IMR-90 (cell line): ENCODE measurements around the gene FAF1. TPM values are rescaled to one million over a fixed set of nuclear protein-coding genes. Genes with fewer than 3 reads are reported as not detected.

ENCODE experiments used
- ATAC-seq: fragments of 200-7000 bp; cut with Tn5 transposase; 2 replicates; pipeline ENCODE4 v1.9.1; 2020; ENCODE audit warnings: low read depth, mild to moderate bottlenecking, moderate library complexity
- BruUV-seq: library from RNA; stranded (reverse); fragments of 400-500 nt; replicated peaks from 2 replicates; lab custom pipeline; 2021; lab: Mats Ljungman, UMichigan
- CTCF ChIA-PET: fragments of 300-600 bp; formaldehyde crosslinking; extraction: SDS; loops from one replicate; lab custom pipeline; 2021; ENCODE audit warnings: antibody characterized with exemption; lab: Yijun Ruan, JAX
- POLR2A ChIA-PET: fragments of 300-600 bp; sonication (Branson Sonifier 250); formaldehyde crosslinking; loops from one replicate; lab custom pipeline; 2022; ENCODE audit warnings: antibody characterized with exemption; ENCODE audit not compliant: unreplicated experiment; lab: Charles Lee
- DNase-seq: peaks from one replicate; pipeline ENCODE4 v3.0.0; 2013
- H2AFZ ChIP-seq: replicated peaks from 2 replicates; pipeline ENCODE3; 2013; ENCODE audit warnings: low read length, mild to moderate bottlenecking; ENCODE audit not compliant: poor library complexity
- H2AK5ac ChIP-seq: 2 replicates; pipeline ENCODE4 v1.6.1; 2013; ENCODE audit warnings: low read depth, low read length, inconsistent platforms
- H2AK9ac ChIP-seq: replicated peaks from 2 replicates; pipeline ENCODE3; 2013; ENCODE audit warnings: mild to moderate bottlenecking, low read depth, low read length, moderate library complexity; ENCODE audit not compliant: poor library complexity
- H2BK120ac ChIP-seq: 2 replicates; pipeline ENCODE4 v1.6.1; 2013; ENCODE audit warnings: low read depth, low read length, inconsistent platforms
- H2BK15ac ChIP-seq: 3 replicates; pipeline ENCODE4 v1.6.1; 2013; ENCODE audit warnings: low read depth, low read length, inconsistent platforms
- H2BK20ac ChIP-seq: 2 replicates; pipeline ENCODE4 v1.6.1; 2013; ENCODE audit warnings: low read depth, mild to moderate bottlenecking, inconsistent platforms, low read length, moderate library complexity
- H2BK5ac ChIP-seq: 2 replicates; pipeline ENCODE4 v1.6.1; 2013; ENCODE audit warnings: mild to moderate bottlenecking, low read depth, low read length, inconsistent platforms; ENCODE audit not compliant: poor library complexity, severe bottlenecking
- H3K14ac ChIP-seq: replicated peaks from 2 replicates; pipeline ENCODE4 v1.6.1; 2013; ENCODE audit warnings: low read depth, low read length, inconsistent platforms
- H3K18ac ChIP-seq: 2 replicates; pipeline ENCODE4 v1.6.1; 2013; ENCODE audit warnings: low read depth, low read length, control low read depth
- H3K23ac ChIP-seq: 2 replicates; pipeline ENCODE4 v1.6.1; 2013; ENCODE audit warnings: low read depth, low read length, inconsistent platforms
- H3K27ac ChIP-seq: 2 replicates; pipeline ENCODE4 v1.5.1; 2013; ENCODE audit warnings: mild to moderate bottlenecking, control low read depth, low read length; ENCODE audit not compliant: insufficient read depth
- H3K27me3 ChIP-seq: 2 replicates; pipeline ENCODE4 v1.6.1; 2013; ENCODE audit warnings: low read length; ENCODE audit not compliant: control insufficient read depth, insufficient read depth
- H3K36me3 ChIP-seq: 2 replicates; pipeline ENCODE4 v1.6.1; 2013; ENCODE audit warnings: low read length, mixed read lengths; ENCODE audit not compliant: control insufficient read depth, insufficient read depth
- H3K4ac ChIP-seq: 2 replicates; pipeline ENCODE4 v1.6.1; 2013; ENCODE audit warnings: low read depth, low read length, inconsistent platforms
- H3K4me1 ChIP-seq: 2 replicates; pipeline ENCODE4 v1.6.1; 2013; ENCODE audit warnings: low read length, mixed read lengths; ENCODE audit not compliant: control insufficient read depth, insufficient read depth
- H3K4me2 ChIP-seq: 2 replicates; pipeline ENCODE4 v1.6.1; 2013; ENCODE audit warnings: low read depth, mild to moderate bottlenecking, control low read depth, low read length, moderate library complexity
- H3K4me3 ChIP-seq: 2 replicates; pipeline ENCODE4 v1.5.1; 2013; ENCODE audit warnings: low read depth, mild to moderate bottlenecking, control low read depth, low read length, moderate library complexity; ENCODE audit not compliant: insufficient read depth
- H3K56ac ChIP-seq: 2 replicates; pipeline ENCODE4 v1.6.1; 2013; ENCODE audit warnings: low read length, inconsistent platforms; ENCODE audit not compliant: insufficient read depth; ENCODE audit errors: extremely low read depth
- H3K79me1 ChIP-seq, 2 experiments: 2 replicates each; pipeline ENCODE4 v1.6.1; 2013; ENCODE audit warnings: low read length in 2 of 2, inconsistent platforms in 1 of 2, low read depth in 1 of 2
- H3K9ac ChIP-seq: 2 replicates; pipeline ENCODE4 v1.6.1; 2013; ENCODE audit warnings: low read depth, low read length, control low read depth
- H3K9me1 ChIP-seq: 2 replicates; pipeline ENCODE4 v1.6.1; 2013; ENCODE audit warnings: low read length, inconsistent platforms; ENCODE audit not compliant: insufficient read depth
- H3K9me3 ChIP-seq: 2 replicates; pipeline ENCODE4 v1.6.1; 2013; ENCODE audit warnings: low read length; ENCODE audit not compliant: control insufficient read depth, insufficient read depth
- H4K20me1 ChIP-seq: 2 replicates; pipeline ENCODE4 v1.6.1; 2013; ENCODE audit warnings: low read length, inconsistent platforms; ENCODE audit not compliant: insufficient read depth
- H4K5ac ChIP-seq: 2 replicates; pipeline ENCODE4 v1.6.1; 2013; ENCODE audit warnings: mild to moderate bottlenecking, low read depth, low read length, control low read depth
- H4K8ac ChIP-seq, 2 experiments: 2 replicates each; pipeline ENCODE4 v1.6.1; 2013; ENCODE audit warnings: low read depth in 2 of 2, low read length in 2 of 2, control low read depth in 1 of 2, inconsistent platforms in 1 of 2
- H4K91ac ChIP-seq: 2 replicates; pipeline ENCODE4 v1.6.1; 2013; ENCODE audit warnings: low read depth, low read length, inconsistent platforms; ENCODE audit not compliant: insufficient read depth
- BHLHE40 ChIP-seq: fragments of 150-350 bp; IDR thresholded peaks from 2 replicates; pipeline ENCODE4 v1.6.1; 2016; ENCODE audit warnings: mild to moderate bottlenecking, low read depth, low read length
- CEBPB ChIP-seq: IDR thresholded peaks from 2 replicates; pipeline ENCODE4 v1.6.1; 2012; ENCODE audit warnings: low read depth, low read length, improper control_type of control experiment
- CHD1 ChIP-seq: IDR thresholded peaks from 2 replicates; pipeline ENCODE4 v1.6.1; 2012; ENCODE audit warnings: low read depth, low read length, improper control_type of control experiment
- CTCF ChIP-seq: conservative IDR thresholded peaks from 2 replicates; pipeline ENCODE4 v1.5.1; 2012; ENCODE audit warnings: mild to moderate bottlenecking, low read depth, low read length, improper control_type of control experiment
- FOS ChIP-seq: fragments of 150-350 bp; IDR thresholded peaks from 2 replicates; pipeline ENCODE4 v1.6.1; 2016; ENCODE audit warnings: low read depth, low read length
- MAFK ChIP-seq: IDR thresholded peaks from 2 replicates; pipeline ENCODE4 v1.6.1; 2012; ENCODE audit warnings: low read depth, low read length, improper control_type of control experiment
- MAZ ChIP-seq: IDR thresholded peaks from 2 replicates; pipeline ENCODE4 v1.6.1; 2012; ENCODE audit warnings: low read depth, mild to moderate bottlenecking, low read length, improper control_type of control experiment, moderate library complexity, borderline replicate concordance
- MXI1 ChIP-seq: IDR thresholded peaks from 2 replicates; pipeline ENCODE4 v1.6.1; 2012; ENCODE audit warnings: low read depth, mild to moderate bottlenecking, low read length, moderate library complexity, borderline replicate concordance
- NFE2L2 ChIP-seq: fragments of 150-350 bp; IDR thresholded peaks from 2 replicates; pipeline ENCODE4 v1.6.1; 2016; ENCODE audit warnings: low read depth, mild to moderate bottlenecking, low read length
- POLR2A ChIP-seq: IDR thresholded peaks from 2 replicates; pipeline ENCODE4 v1.6.1; 2012; ENCODE audit warnings: mild to moderate bottlenecking, low read depth, low read length
- RCOR1 ChIP-seq: IDR thresholded peaks from 2 replicates; pipeline ENCODE4 v1.6.1; 2012; ENCODE audit warnings: mild to moderate bottlenecking, low read length, improper control_type of control experiment; ENCODE audit not compliant: insufficient replicate concordance
- RFX5 ChIP-seq: IDR thresholded peaks from 2 replicates; pipeline ENCODE4 v1.8.0; 2012; ENCODE audit warnings: low read depth, mild to moderate bottlenecking, low read length, moderate library complexity
- SMC3 ChIP-seq: fragments of 150-350 bp; IDR thresholded peaks from 2 replicates; pipeline ENCODE4 v1.6.1; 2016; ENCODE audit warnings: low read depth, mild to moderate bottlenecking, antibody characterized with exemption, low read length, moderate library complexity
- WGBS, 2 experiments: methylation state at CpG; one replicate each; pipeline versions ENCODE4 v1.1.5 to v1.1.7; 2013; ENCODE audit warnings: missing lambda C conversion rate in 2 of 2; ENCODE audit not compliant: insufficient read length in 1 of 2; ENCODE audit errors: extremely low coverage in 2 of 2; 5-methylcytosine and 5-hydroxymethylcytosine counted together
- dilution Hi-C: fragments of 300-500 bp; cut with HindIII; formaldehyde crosslinking; loops from one replicate; pipeline ENCODE4 v1.14.3; 2018; ENCODE audit warnings: low sequenced_read_pairs; ENCODE audit not compliant: unreplicated experiment
- in situ Hi-C: fragments of 300-500 bp; cut with MboI; formaldehyde crosslinking; loops from 3 replicates; pipeline ENCODE4 v1.14.3; 2019; ENCODE audit warnings: low sequenced_read_pairs, inconsistent platforms, mixed read lengths
- intact Hi-C: fragments of 100-400 bp; cut with micrococcal nuclease; formaldehyde crosslinking; loops from 2 replicates; pipeline ENCODE4 v1.10.0; 2022
- polyA plus RNA-seq, 3 experiments: library from polyadenylated mRNA; depleted of rRNA; stranded (reverse); fragments of >200 nt; gene quantifications; 2 replicates each; pipeline ENCODE4 v1.2.3, GENCODE V29; 2012; ENCODE audit warnings: low replicate concordance in 1 of 3
- total RNA-seq: library from RNA; depleted of rRNA; stranded (reverse); fragments of >200 nt; gene quantifications from 2 replicates; pipeline ENCODE4 v1.2.3, GENCODE V29; 2012
- TF ChIP-seq, protein P1 (sequence below): fragments of 150-350 bp; IDR thresholded peaks from 2 replicates; pipeline ENCODE4 v1.6.1; 2016; ENCODE audit warnings: low read depth, mild to moderate bottlenecking, low read length, moderate library complexity, borderline replicate concordance
- TF ChIP-seq, protein P2 (sequence below): fragments of 150-350 bp; IDR thresholded peaks from 2 replicates; pipeline ENCODE4 v1.6.1; 2017; ENCODE audit warnings: mild to moderate bottlenecking, antibody characterized with exemption, low read length, low read depth

FAF1 gene
- total and polyA plus RNA-seq, 2 of the 4 experiments (the other 2 are of a cell fraction), result 18.8 to 72.9 TPM

DNA sequence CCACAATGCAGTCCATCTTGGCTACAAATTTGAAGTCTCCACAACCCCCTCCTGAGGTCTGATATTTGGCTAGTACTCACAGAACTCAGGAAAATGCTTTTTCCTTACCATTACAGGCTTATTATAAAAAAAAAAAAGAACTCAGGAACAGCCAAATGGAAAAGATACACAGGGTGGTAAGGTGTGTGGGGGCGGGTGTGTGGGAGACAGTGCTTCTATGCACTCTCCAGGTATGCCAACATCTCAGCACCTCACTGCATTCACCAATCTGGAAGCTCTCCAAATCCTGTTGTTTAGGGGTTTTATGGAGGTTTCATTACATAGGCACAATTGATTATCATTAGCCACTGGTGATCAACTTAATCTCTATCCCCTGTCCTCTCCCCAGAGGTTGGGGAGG lies 126.9 kb downstream of the FAF1 start:
- no peak for ATAC-seq
- Histone ChIP-seq H3K9me1 (peaks cover 2% of the 10 kb centered on the region; the same call in 1 of the 2 replicates), H3K27ac (no peak overlapping the region), H2BK5ac (no peak overlapping the region), H3K4me3 (no peak overlapping the region), H4K20me1 (no peaks in the 10 kb centered on the region), H3K56ac (no peak overlapping the region), H3K4me2 (no peak overlapping the region), H2BK15ac (no peak overlapping the region), H4K5ac (no peak overlapping the region), H3K23ac (no peak overlapping the region), H4K91ac (no peak overlapping the region), H2BK120ac (no peak overlapping the region), H2AK9ac (no peak overlapping the region), H2BK20ac (no peak overlapping the region), H3K36me3 (no peaks in the 10 kb centered on the region), H3K18ac (no peak overlapping the region), H2AK5ac (no peak overlapping the region), H3K4me1 (no peaks in the 10 kb centered on the region), H4K8ac (no peak overlapping the region), H2AFZ (no peak overlapping the region), H3K9me3 (no peaks in the 10 kb centered on the region), H3K79me1 (peaks cover 14% of the 10 kb centered on the region in 2 experiments), H3K9ac (no peak overlapping the region), H3K14ac (no peak overlapping the region), H3K27me3 (no peaks in the 10 kb centered on the region), H3K4ac (no peak overlapping the region)
- dilution Hi-C loops, result no loop called here
- intact Hi-C loops, result no loop called here
- no CpG with 5 or more reads among the region's 1 CpG for WGBS, 2 experiments
- in situ Hi-C loops, result no loop called here
- no peak for DNase-seq
- ChIA-PET POLR2A (no interaction called here), CTCF (interaction anchor here (0.6 kb wide), 1 partner anchor 13 kb away, joined by 3 read pairs; no protein-coding TSS in a partner anchor)
- BruUV-seq, result no TSS peak
- no peak for TF ChIP-seq SMC3
- no peak for TF ChIP-seq BHLHE40
- TF ChIP-seq NFE2L2, result no peak
- TF ChIP-seq, protein P1, sequence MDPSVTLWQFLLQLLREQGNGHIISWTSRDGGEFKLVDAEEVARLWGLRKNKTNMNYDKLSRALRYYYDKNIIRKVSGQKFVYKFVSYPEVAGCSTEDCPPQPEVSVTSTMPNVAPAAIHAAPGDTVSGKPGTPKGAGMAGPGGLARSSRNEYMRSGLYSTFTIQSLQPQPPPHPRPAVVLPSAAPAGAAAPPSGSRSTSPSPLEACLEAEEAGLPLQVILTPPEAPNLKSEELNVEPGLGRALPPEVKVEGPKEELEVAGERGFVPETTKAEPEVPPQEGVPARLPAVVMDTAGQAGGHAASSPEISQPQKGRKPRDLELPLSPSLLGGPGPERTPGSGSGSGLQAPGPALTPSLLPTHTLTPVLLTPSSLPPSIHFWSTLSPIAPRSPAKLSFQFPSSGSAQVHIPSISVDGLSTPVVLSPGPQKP, result no peak
- TF ChIP-seq POLR2A, result no peak
- TF ChIP-seq FOS, result no peak
- no peak for TF ChIP-seq MAFK
- TF ChIP-seq MAZ, result no peak
- TF ChIP-seq, protein P2, sequence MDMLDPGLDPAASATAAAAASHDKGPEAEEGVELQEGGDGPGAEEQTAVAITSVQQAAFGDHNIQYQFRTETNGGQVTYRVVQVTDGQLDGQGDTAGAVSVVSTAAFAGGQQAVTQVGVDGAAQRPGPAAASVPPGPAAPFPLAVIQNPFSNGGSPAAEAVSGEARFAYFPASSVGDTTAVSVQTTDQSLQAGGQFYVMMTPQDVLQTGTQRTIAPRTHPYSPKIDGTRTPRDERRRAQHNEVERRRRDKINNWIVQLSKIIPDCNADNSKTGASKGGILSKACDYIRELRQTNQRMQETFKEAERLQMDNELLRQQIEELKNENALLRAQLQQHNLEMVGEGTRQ, result no peak
- TF ChIP-seq RCOR1, result no peak
- no peak for TF ChIP-seq CEBPB
- no peak for TF ChIP-seq MXI1
- TF ChIP-seq CHD1, result no peak
- no peak for TF ChIP-seq RFX5
- no peak for TF ChIP-seq CTCF
